Measurements from ENCODE around the gene YIPF2.

DNA sequence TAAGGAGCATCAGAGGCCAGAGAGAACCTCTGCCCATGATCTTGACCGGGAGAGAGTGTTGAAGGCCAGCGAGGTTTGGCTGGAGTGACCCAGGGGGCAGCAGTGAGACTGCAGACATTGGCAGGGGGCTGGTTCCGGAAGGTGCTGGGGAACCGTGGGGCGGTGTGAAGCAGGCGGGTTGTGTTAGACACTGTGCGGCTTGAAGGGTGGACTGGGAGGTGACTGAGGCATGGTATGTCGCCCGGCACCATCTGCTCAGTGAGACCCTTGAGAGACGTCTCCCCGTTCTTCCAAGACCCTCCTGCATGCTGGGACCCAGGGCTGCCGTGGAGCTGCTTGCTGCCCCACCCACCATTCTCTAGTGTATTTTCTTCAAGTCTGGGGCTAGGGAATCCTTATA is 32.5 kb downstream of the YIPF2 start:
- TF ChIP-seq, protein P1, sequence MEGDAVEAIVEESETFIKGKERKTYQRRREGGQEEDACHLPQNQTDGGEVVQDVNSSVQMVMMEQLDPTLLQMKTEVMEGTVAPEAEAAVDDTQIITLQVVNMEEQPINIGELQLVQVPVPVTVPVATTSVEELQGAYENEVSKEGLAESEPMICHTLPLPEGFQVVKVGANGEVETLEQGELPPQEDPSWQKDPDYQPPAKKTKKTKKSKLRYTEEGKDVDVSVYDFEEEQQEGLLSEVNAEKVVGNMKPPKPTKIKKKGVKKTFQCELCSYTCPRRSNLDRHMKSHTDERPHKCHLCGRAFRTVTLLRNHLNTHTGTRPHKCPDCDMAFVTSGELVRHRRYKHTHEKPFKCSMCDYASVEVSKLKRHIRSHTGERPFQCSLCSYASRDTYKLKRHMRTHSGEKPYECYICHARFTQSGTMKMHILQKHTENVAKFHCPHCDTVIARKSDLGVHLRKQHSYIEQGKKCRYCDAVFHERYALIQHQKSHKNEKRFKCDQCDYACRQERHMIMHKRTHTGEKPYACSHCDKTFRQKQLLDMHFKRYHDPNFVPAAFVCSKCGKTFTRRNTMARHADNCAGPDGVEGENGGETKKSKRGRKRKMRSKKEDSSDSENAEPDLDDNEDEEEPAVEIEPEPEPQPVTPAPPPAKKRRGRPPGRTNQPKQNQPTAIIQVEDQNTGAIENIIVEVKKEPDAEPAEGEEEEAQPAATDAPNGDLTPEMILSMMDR (IDR thresholded peaks at IDR 0.05), result no peak
- no peak for TF ChIP-seq POLR2A (IDR thresholded peaks at IDR 0.05)
